Measurements from ENCODE around the gene MUC20. TPM values are rescaled to one million over a fixed set of nuclear protein-coding genes. Genes with fewer than 3 reads are reported as not detected.

The MUC20 gene
- total and polyA plus RNA-seq, 3 donors from 2014 or later, result 10.3 to 16.2 (median 13.8) TPM

DNA sequence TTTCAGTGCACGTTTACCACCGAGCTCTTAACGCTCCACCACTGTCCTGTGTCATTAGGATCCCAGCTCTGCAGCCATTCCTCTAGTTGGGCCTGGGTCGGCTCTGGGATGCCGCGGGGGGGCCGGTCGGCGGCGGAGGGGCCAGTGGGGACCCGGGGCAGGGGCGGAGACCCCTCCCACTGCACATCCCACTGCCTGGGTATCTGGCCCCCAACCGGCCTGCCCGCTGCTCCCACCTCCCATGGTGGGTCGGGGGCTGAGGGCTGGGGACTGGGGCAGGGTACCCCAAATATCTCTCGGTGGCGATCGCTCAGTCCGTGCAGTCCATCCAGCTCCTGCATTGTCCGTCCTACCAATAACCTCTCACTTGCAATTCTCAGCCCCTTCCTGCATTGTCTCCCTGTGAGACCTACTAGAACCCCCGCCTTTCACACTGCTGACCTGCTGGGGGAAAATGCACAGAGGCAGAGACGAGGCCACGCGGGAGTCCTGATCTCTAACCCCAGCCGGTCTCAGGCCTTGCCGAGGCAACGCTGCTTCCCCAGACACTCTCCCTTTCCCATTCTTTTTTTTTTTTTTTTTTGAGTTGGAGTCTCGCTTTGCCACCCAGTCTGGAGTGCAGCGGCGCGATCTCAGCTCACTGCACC lies 24.0 kb upstream of the MUC20 start:
- intact Hi-C loops (cut with DNase I; ENCODE audit: low total_unique reads), result no loop called here
- Histone ChIP-seq H3K36me3 (ENCODE audit: low read depth, missing control alignments) (no peaks in the 10 kb centered on the region), H3K27me3 (no peaks in the 10 kb centered on the region), H3K9me3 (no peaks in the 10 kb centered on the region), H3K4me3 (no peak overlapping the region), H3K27ac (no peak overlapping the region), H3K4me1 (peaks cover 32% of the 10 kb centered on the region)
- no peak for TF ChIP-seq CTCF (IDR thresholded peaks at IDR 0.05)
- TF ChIP-seq POLR2A (IDR thresholded peaks at IDR 0.05), result no peak
- 89 to 90% methylated on average over 31 of the region's 31 CpGs for WGBS, 2 donors
- DNase-seq, result no peak

DNA sequence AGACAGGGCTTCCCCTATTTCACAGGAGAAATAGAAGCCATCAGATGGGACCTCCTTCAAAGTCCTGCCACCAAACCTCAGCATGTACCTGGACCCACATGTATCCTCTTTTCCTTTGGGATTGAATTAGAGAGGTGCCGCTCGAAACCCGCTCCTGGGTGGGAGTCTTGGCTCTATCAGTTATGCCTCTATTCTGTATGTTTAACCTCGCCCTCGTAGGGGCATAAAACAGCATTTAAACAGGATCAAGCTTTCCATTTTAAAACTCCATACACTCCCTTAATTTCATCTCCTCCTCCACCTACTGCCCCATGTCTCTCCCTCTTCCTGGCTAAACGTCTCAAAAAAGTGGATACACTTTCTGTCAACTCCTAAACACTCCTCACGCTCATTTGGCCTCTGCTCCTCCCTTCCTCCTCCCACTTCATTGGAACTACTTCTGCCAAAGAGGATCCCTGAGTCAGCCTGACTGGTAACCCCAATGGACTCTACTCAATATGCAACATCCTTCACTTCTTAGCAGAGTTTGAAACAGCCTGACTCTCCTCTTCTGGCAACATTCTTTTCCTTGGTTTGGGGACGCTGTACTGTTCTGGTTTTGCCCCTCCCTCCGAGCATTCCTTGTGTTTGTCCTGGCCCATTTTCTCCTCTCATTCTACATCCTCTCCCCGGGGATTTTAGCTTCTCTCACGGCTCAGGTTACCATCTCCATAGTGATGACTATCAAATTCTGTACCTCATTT lies 23.0 kb upstream of the MUC20 start:
- H3K4me1 ChIP-seq, result peaks cover 24% of the 10 kb centered on the region
- DNase-seq, result no peak
- intact Hi-C loops (cut with DNase I; ENCODE audit: low total_unique reads), result no loop called here
- no peak overlapping the region for H3K4me3 ChIP-seq
- WGBS, 2 donors, result 66 to 70% methylated on average over 11 of the region's 11 CpGs
- TF ChIP-seq CTCF (IDR thresholded peaks at IDR 0.05) (no peak), POLR2A (IDR thresholded peaks at IDR 0.05) (no peak)
- no peaks in the 10 kb centered on the region for H3K27me3 ChIP-seq
- H3K27ac ChIP-seq, result no peak overlapping the region
- no peaks in the 10 kb centered on the region for H3K36me3 ChIP-seq (ENCODE audit: low read depth, missing control alignments)
- H3K9me3 ChIP-seq, result no peaks in the 10 kb centered on the region

DNA sequence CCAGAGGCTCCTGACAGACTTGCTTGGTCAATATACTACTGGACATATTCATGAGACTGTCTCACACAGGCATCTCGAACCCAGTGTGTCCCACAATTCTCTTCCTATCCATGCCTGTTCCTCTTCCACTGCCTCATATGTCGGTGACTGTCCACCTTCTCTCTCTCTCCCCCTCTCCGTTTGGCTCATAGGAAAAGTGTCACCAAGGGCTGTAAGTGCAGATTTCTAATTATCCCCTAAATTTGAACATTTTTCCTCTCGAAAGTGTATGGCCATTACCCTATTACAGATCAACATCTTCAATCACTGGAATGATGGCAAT lies 22.5 kb upstream of the MUC20 start:
- Histone ChIP-seq H3K36me3 (ENCODE audit: low read depth, missing control alignments) (no peaks in the 10 kb centered on the region), H3K9me3 (no peaks in the 10 kb centered on the region), H3K27ac (no peak overlapping the region), H3K4me1 (peaks cover 24% of the 10 kb centered on the region), H3K4me3 (no peak overlapping the region), H3K27me3 (no peaks in the 10 kb centered on the region)
- TF ChIP-seq CTCF (IDR thresholded peaks at IDR 0.05), result no peak
- no peak for TF ChIP-seq POLR2A (IDR thresholded peaks at IDR 0.05)
- WGBS, 2 donors, result 89 to 93% methylated on average over 4 of the region's 4 CpGs
- intact Hi-C loops (cut with DNase I; ENCODE audit: low total_unique reads), result no loop called here
- no peak for DNase-seq

DNA sequence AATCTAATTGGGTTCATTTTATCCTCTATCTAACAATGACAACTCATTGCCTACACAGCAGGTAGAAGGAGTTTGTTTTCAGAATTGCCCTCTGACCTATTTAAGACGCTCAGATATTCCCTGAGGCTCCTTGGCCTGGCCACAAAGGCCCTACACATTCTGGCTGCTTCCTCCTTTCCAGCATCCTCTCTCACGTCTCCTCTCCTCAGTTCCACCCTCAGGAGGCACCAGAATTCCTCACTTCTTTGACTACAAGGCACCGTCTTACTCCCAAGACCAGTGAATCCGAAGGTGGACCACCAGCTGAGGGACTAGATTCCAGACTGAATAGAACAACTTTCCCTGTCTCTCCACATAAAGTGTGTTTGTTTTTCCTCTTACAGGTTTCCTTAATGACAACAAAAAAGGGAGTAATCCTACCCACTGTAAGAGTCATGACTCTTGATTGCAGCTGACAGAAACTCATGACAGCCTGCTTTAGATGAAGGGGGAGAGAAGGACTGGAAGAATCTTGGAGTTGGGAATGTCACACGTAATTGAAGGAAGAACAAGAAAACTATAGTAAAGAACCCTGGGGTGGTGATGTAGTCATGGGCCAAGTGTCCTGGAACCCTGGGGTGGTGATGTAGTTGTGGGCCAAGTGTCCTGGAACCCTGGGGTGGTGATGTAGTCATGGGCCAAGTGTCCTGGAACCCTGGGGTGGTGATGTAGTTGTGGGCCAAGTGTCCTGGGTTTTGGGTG lies 22.0 kb upstream of the MUC20 start:
- Histone ChIP-seq H3K27me3 (no peaks in the 10 kb centered on the region), H3K4me1 (peaks cover 19% of the 10 kb centered on the region), H3K27ac (no peak overlapping the region), H3K4me3 (no peak overlapping the region), H3K9me3 (no peaks in the 10 kb centered on the region), H3K36me3 (ENCODE audit: low read depth, missing control alignments) (no peaks in the 10 kb centered on the region)
- no peak for DNase-seq
- TF ChIP-seq CTCF (IDR thresholded peaks at IDR 0.05), result no peak
- TF ChIP-seq POLR2A (IDR thresholded peaks at IDR 0.05), result no peak
- intact Hi-C loops (cut with DNase I; ENCODE audit: low total_unique reads), result no loop called here
- WGBS, 2 donors, result 77 to 79% methylated on average over 5 of the region's 5 CpGs

Measured in testis (tissue), 3 donors.